ENCODE results near the gene EXOC4. TPM values are rescaled to one million over a fixed set of nuclear protein-coding genes. Genes with fewer than 3 reads are reported as not detected.

Gene EXOC4
- total RNA-seq, 1 donor from 2014 or later, result 41.3 TPM

- no peak for TF ChIP-seq CTCF (conservative IDR thresholded peaks at IDR 0.05; ENCODE audit: low read depth, low read length)
- peak; percentile 1 for DNase-seq (ENCODE audit: low read depth)
- no peak overlapping the region for H3K4me3 ChIP-seq (ENCODE audit: low read depth, low read length)
Observed at GRCh38 chr7:133431134-133431724, 178.4 kb downstream of the EXOC4 start.

- no peak for DNase-seq (ENCODE audit: low read depth)
- TF ChIP-seq CTCF (conservative IDR thresholded peaks at IDR 0.05; ENCODE audit: low read depth, low read length), result no peak
- no peak overlapping the region for H3K4me3 ChIP-seq (ENCODE audit: low read depth, low read length)
Observed at GRCh38 chr7:133433165-133433812, 180.4 kb downstream of the EXOC4 start.

- no peak overlapping the region for H3K4me3 ChIP-seq (ENCODE audit: low read depth, low read length)
- TF ChIP-seq CTCF (conservative IDR thresholded peaks at IDR 0.05; ENCODE audit: low read depth, low read length), result peak; percentile 61
- DNase-seq (ENCODE audit: low read depth), result no peak
Observed at GRCh38 chr7:133434246-133434865, 181.5 kb downstream of the EXOC4 start.

- DNase-seq (ENCODE audit: low read depth), result no peak
- no peak overlapping the region for H3K4me3 ChIP-seq (ENCODE audit: low read depth, low read length)
- no peak for TF ChIP-seq CTCF (conservative IDR thresholded peaks at IDR 0.05; ENCODE audit: low read depth, low read length)
Observed at GRCh38 chr7:133436014-133436428, 183.1 kb downstream of the EXOC4 start.

- no peak for TF ChIP-seq CTCF (conservative IDR thresholded peaks at IDR 0.05; ENCODE audit: low read depth, low read length)
- no peak overlapping the region for H3K4me3 ChIP-seq (ENCODE audit: low read depth, low read length)
- DNase-seq (ENCODE audit: low read depth), result no peak
Observed at GRCh38 chr7:133437544-133437943, 184.7 kb downstream of the EXOC4 start.

- no peak for DNase-seq (ENCODE audit: low read depth)
- H3K4me3 ChIP-seq (ENCODE audit: low read depth, low read length), result no peak overlapping the region
- TF ChIP-seq CTCF (conservative IDR thresholded peaks at IDR 0.05; ENCODE audit: low read depth, low read length), result no peak
Observed at GRCh38 chr7:133442818-133443217, 189.9 kb downstream of the EXOC4 start.
